Measurements from ENCODE around the gene TROAP. TPM values are rescaled to one million over a fixed set of nuclear protein-coding genes. Genes with fewer than 3 reads are reported as not detected.
A peak's percentile ranks its signal among the peaks of the same experiment; 100 is the strongest.
"Not testable (repeated sequence)": the region's sequence is repeated elsewhere in the genome, so short reads cannot be mapped to it uniquely, and the experiment has no call there.

The TROAP gene
- total and polyA plus RNA-seq, 7 experiments from 2014 or later, result 0.21 to 58.2 (median 1.3) TPM; not detected in 2

DNA sequence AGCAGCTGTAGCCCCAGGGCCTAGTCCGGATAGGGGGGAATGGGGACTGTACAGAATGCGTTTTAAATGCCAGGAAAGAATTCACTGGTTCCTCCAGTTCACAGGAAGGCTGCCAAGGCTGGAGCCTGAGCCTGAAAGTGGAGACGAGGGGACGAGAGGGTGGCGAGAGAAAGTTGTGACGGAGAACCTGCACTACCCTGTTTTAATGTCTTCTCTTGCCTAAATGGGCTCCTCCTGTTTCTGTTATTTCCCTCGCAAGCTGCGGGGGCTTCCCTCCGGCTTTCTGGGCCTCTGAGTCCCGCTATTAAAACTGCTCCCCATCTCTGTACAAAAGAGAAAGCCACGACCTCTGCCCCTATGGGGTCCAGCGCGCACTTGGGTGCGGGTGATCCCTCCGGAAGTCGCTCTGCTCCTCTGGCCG is 9.4 kb downstream of the TROAP start:
- H3K4me3 Mint-ChIP-seq, result peak overlapping the region in 4 of 10 donors; percentile 16 to 52 (median 30)
- CTCF ChIA-PET, result interaction anchor here (0.6 to 1.6 kb wide), 5 partner anchors 10 to 182 kb away, joined by 4 to 7 read pairs (median 6); partner anchors contain the start of genes DNAJC22 and TROAP
- no peak overlapping the region for H3K27ac Mint-ChIP-seq
- peaks cover 10 to 26% (median 25%) of the 10 kb centered on the region in 7 donors for H3K4me1 Mint-ChIP-seq
- intact Hi-C loops (cut with micrococcal nuclease), result no loop called here
- H3K9me3 Mint-ChIP-seq, result peaks cover 0 to 3% (median 0%) of the 10 kb centered on the region in 11 donors
- H3K9me3 ChIP-seq (ENCODE audit: control insufficient read depth in 2 of 3, low read length in 3 of 3), result no peaks in the 10 kb centered on the region
- DNase-seq, result no peak
- H3K27me3 Mint-ChIP-seq, result peaks cover 46 to 55% (median 51%) of the 10 kb centered on the region in 5 donors
- no peak overlapping the region for H3K27ac ChIP-seq (ENCODE audit: low read depth, low read length)
- no peaks in the 10 kb centered on the region for H3K36me3 ChIP-seq (ENCODE audit: control insufficient read depth in 2 of 3, insufficient read depth in 3 of 3, low read length in 3 of 3)
- POLR2A ChIA-PET, result interaction anchor here (0.6 kb wide), 1 partner anchor 42 kb away, joined by 4 read pairs; no protein-coding TSS in a partner anchor
- H3K27me3 ChIP-seq (ENCODE audit: control insufficient read depth in 2 of 2, insufficient read depth in 2 of 2, low read length in 2 of 2), result peaks cover 0 to 21% of the 10 kb centered on the region in 2 donors
- peaks cover 0 to 27% (median 0%) of the 10 kb centered on the region in 5 donors for H3K36me3 Mint-ChIP-seq
- H3K4me3 ChIP-seq (ENCODE audit: low read length), result no peak overlapping the region
- H3K4me1 ChIP-seq (ENCODE audit: control insufficient read depth in 2 of 2, insufficient read depth in 2 of 2, low read length in 2 of 2), result peaks cover 7 to 8% of the 10 kb centered on the region in 2 donors
- no peak for ATAC-seq

- Mint-ChIP-seq H3K9me3 (peaks cover 0 to 3% (median 0%) of the 10 kb centered on the region in 11 donors), H3K4me3 (peak overlapping the region in 8 of 10 donors; percentile 21 to 70 (median 48)), H3K4me1 (peaks cover 14 to 30% (median 30%) of the 10 kb centered on the region in 7 donors), H3K27me3 (peaks cover 47 to 60% (median 56%) of the 10 kb centered on the region in 5 donors), H3K27ac (no peak overlapping the region), H3K36me3 (peaks cover 0 to 25% (median 0%) of the 10 kb centered on the region in 5 donors)
- DNase-seq, result no peak
- Histone ChIP-seq H3K4me3 (ENCODE audit: low read length) (no peak overlapping the region), H3K36me3 (ENCODE audit: control insufficient read depth in 2 of 3, insufficient read depth in 3 of 3, low read length in 3 of 3) (no peaks in the 10 kb centered on the region), H3K9me3 (ENCODE audit: control insufficient read depth in 2 of 3, low read length in 3 of 3) (no peaks in the 10 kb centered on the region), H3K4me1 (ENCODE audit: control insufficient read depth in 2 of 2, insufficient read depth in 2 of 2, low read length in 2 of 2) (peaks cover 8 to 9% of the 10 kb centered on the region in 2 donors), H3K27me3 (ENCODE audit: control insufficient read depth in 2 of 2, insufficient read depth in 2 of 2, low read length in 2 of 2) (peaks cover 0 to 21% of the 10 kb centered on the region in 2 donors), H3K27ac (ENCODE audit: low read depth, low read length) (no peak overlapping the region)
- POLR2A ChIA-PET, result interaction anchor here (0.6 to 1.2 kb wide), 3 partner anchors 10 to 39 kb away, joined by 4 to 5 read pairs (median 5); partner anchors contain the start of gene TROAP
- CTCF ChIA-PET, result interaction anchor here (1.1 to 1.6 kb wide), 4 partner anchors 9 to 181 kb away, joined by 3 to 7 read pairs (median 5); partner anchors contain the start of gene TROAP
- no peak for ATAC-seq
- intact Hi-C loops (cut with micrococcal nuclease), result loop anchor here in 1 of 2 donors (1.0 kb wide), 1 partner anchor 9 kb away; no protein-coding TSS in a partner anchor
Observed at GRCh38 chr12:49332891-49333371, 9.9 kb downstream of the TROAP start.

DNA sequence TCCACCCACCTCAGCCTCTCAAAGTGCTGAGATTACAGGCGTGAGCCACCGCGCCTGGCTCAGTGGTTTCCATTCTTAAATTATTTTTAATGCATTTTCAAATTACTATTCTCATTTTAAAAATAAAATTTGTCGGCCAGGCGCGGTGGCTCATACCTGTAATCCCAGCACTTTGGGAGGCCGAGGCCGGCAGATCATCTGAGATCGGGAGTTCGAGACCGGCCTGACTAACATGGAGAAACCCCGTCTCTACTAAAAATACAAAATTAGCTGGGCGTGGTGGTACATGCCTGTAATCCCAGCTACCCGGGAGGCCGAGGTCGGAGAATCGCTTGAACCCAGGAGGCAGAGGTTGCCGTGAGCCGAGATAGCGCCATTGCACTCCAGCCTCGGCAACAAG is 10.7 kb downstream of the TROAP start:
- intact Hi-C loops (cut with micrococcal nuclease), result loop anchor here in 1 of 2 donors (1.0 kb wide), 1 partner anchor 9 kb away; no protein-coding TSS in a partner anchor
- CTCF ChIA-PET, result interaction anchor here (1.1 to 1.3 kb wide), 3 partner anchors 8 to 181 kb away, joined by 3 to 6 read pairs (median 4); partner anchors contain the start of gene TROAP
- H3K36me3 Mint-ChIP-seq, result peaks cover 0 to 24% (median 0%) of the 10 kb centered on the region in 5 donors
- not testable (repeated sequence) for H3K4me3 ChIP-seq (ENCODE audit: low read length); H3K27ac Mint-ChIP-seq; H3K4me1 ChIP-seq (ENCODE audit: control insufficient read depth in 2 of 2, insufficient read depth in 2 of 2, low read length in 2 of 2); DNase-seq; ATAC-seq; H3K36me3 ChIP-seq (ENCODE audit: control insufficient read depth in 2 of 3, insufficient read depth in 3 of 3, low read length in 3 of 3); H3K4me3 Mint-ChIP-seq; H3K27ac ChIP-seq (ENCODE audit: low read depth, low read length); H3K9me3 ChIP-seq (ENCODE audit: control insufficient read depth in 2 of 3, low read length in 3 of 3); H3K9me3 Mint-ChIP-seq
- peaks cover 16 to 34% (median 32%) of the 10 kb centered on the region in 7 donors for H3K4me1 Mint-ChIP-seq
- POLR2A ChIA-PET, result interaction anchor here (0.7 to 1.2 kb wide), 2 partner anchors 13 to 37 kb away, joined by 4 read pairs; no protein-coding TSS in a partner anchor
- H3K27me3 ChIP-seq (ENCODE audit: control insufficient read depth in 2 of 2, insufficient read depth in 2 of 2, low read length in 2 of 2), result peaks cover 0 to 21% of the 10 kb centered on the region in 2 donors
- H3K27me3 Mint-ChIP-seq, result peaks cover 55 to 66% (median 65%) of the 10 kb centered on the region in 5 donors

DNA sequence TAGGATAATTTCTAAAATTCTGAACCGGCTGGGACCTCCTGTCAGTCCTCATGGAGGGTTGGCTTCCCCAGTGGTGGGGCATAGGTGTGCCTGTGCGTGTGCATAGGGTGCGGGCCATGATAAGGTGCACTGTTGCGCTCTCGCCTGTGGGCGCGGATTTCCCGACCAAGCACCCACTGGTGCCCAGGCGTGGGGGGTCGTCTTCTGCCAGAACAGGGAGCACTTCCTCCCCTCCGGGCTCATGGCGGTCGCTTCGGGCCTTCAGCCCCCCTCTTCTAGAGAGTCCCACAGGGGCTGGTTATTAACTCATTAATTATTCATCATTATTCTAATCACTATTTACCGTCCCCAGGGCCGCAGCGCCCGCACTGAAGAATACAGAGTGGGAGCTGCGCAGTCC is 11.2 kb downstream of the TROAP start:
- DNase-seq (no peak), ATAC-seq (no peak)
- peaks cover 0 to 20% (median 0%) of the 10 kb centered on the region in 5 donors for H3K36me3 Mint-ChIP-seq
- H3K27ac ChIP-seq (ENCODE audit: low read depth, low read length), result no peak overlapping the region
- peaks cover 0 to 21% of the 10 kb centered on the region in 2 donors for H3K27me3 ChIP-seq (ENCODE audit: control insufficient read depth in 2 of 2, insufficient read depth in 2 of 2, low read length in 2 of 2)
- peaks cover 16 to 34% (median 32%) of the 10 kb centered on the region in 7 donors for H3K4me1 Mint-ChIP-seq
- H3K9me3 Mint-ChIP-seq, result peaks cover 0 to 3% (median 0%) of the 10 kb centered on the region in 11 donors
- no peaks in the 10 kb centered on the region for H3K36me3 ChIP-seq (ENCODE audit: control insufficient read depth in 2 of 3, insufficient read depth in 3 of 3, low read length in 3 of 3)
- intact Hi-C loops (cut with micrococcal nuclease), result no loop called here
- ChIA-PET CTCF (interaction anchor here (1.1 to 4.4 kb wide), 4 partner anchors 8 to 180 kb away, joined by 3 to 27 read pairs (median 5); partner anchors contain the start of gene TROAP), POLR2A (no interaction called here)
- no peak overlapping the region for H3K4me3 ChIP-seq (ENCODE audit: low read length)
- H3K4me1 ChIP-seq (ENCODE audit: control insufficient read depth in 2 of 2, insufficient read depth in 2 of 2, low read length in 2 of 2), result peaks cover 8 to 9% of the 10 kb centered on the region in 2 donors
- no peaks in the 10 kb centered on the region for H3K9me3 ChIP-seq (ENCODE audit: control insufficient read depth in 2 of 3, low read length in 3 of 3)
- peak overlapping the region in 4 of 10 donors; percentile 3 to 54 (median 10) for H3K4me3 Mint-ChIP-seq
- H3K27me3 Mint-ChIP-seq, result peaks cover 57 to 71% (median 69%) of the 10 kb centered on the region in 5 donors
- no peak overlapping the region for H3K27ac Mint-ChIP-seq

- H3K36me3 Mint-ChIP-seq, result peaks cover 0 to 19% (median 0%) of the 10 kb centered on the region in 5 donors
- intact Hi-C loops (cut with micrococcal nuclease), result loop anchor here in 1 of 2 donors (5.0 kb wide), 1 partner anchor 352 kb away; no protein-coding TSS in a partner anchor
- Histone ChIP-seq H3K4me3 (ENCODE audit: low read length) (no peak overlapping the region), H3K27me3 (ENCODE audit: control insufficient read depth in 2 of 2, insufficient read depth in 2 of 2, low read length in 2 of 2) (peaks cover 0 to 21% of the 10 kb centered on the region in 2 donors), H3K9me3 (ENCODE audit: control insufficient read depth in 2 of 3, low read length in 3 of 3) (no peaks in the 10 kb centered on the region), H3K4me1 (ENCODE audit: control insufficient read depth in 2 of 2, insufficient read depth in 2 of 2, low read length in 2 of 2) (peaks cover 8 to 9% of the 10 kb centered on the region in 2 donors), H3K36me3 (ENCODE audit: control insufficient read depth in 2 of 3, insufficient read depth in 3 of 3, low read length in 3 of 3) (no peaks in the 10 kb centered on the region), H3K27ac (ENCODE audit: low read depth, low read length) (no peak overlapping the region)
- ChIA-PET CTCF (interaction anchor here (0.9 to 4.4 kb wide), 2 partner anchors 9 to 46 kb away, joined by 5 to 27 read pairs; no protein-coding TSS in a partner anchor), POLR2A (interaction anchor here (0.8 kb wide), 1 partner anchor 482 kb away, joined by 4 read pairs; no protein-coding TSS in a partner anchor)
- peaks cover 0 to 3% (median 0%) of the 10 kb centered on the region in 11 donors for H3K9me3 Mint-ChIP-seq
- no peak overlapping the region for H3K27ac Mint-ChIP-seq
- H3K4me1 Mint-ChIP-seq, result peaks cover 16 to 34% (median 32%) of the 10 kb centered on the region in 7 donors
- ATAC-seq (no peak), DNase-seq (no peak)
- peaks cover 57 to 74% (median 72%) of the 10 kb centered on the region in 5 donors for H3K27me3 Mint-ChIP-seq
- peak overlapping the region in 4 of 10 donors; percentile 3 to 54 (median 10) for H3K4me3 Mint-ChIP-seq
Observed at GRCh38 chr12:49334681-49335080, 11.6 kb downstream of the TROAP start.
